ENCODE measurements around the gene NFE2L2. TPM values are rescaled to one million over a fixed set of nuclear protein-coding genes. Genes with fewer than 3 reads are reported as not detected.

Gene NFE2L2
- total and polyA plus RNA-seq, 2 donors (not counting 1 experiment from before 2014, with no cell fraction given), result 142 to 166 TPM

GRCh38 chr2:177253704-177254103, 10.8 kb downstream of the NFE2L2 start:
- H3K4me3 ChIP-seq (replicated peaks in 1 of 4; ENCODE audit: control extremely low read depth in 1 of 4, insufficient read depth in 1 of 4, low read depth in 3 of 4, low read length in 4 of 4), result no peak overlapping the region
- H4K20me1 ChIP-seq (ENCODE audit: control insufficient read depth, extremely low read depth, insufficient read depth, low read length), result peaks cover 12% of the 10 kb centered on the region
- H3K79me2 ChIP-seq (ENCODE audit: control insufficient read depth, insufficient read depth, low read length), result peaks cover 98% of the 10 kb centered on the region
- peaks cover 18% of the 10 kb centered on the region for H3K4me1 ChIP-seq (ENCODE audit: control insufficient read depth, extremely low read depth, insufficient read depth, low read length)
- no peak overlapping the region for H3K27ac ChIP-seq (ENCODE audit: insufficient read depth, low read length)
- no peaks in the 10 kb centered on the region for H3K27me3 ChIP-seq (ENCODE audit: control insufficient read depth, insufficient read depth, low read length)
- no peak for DNase-seq (ENCODE audit: low read depth in 2 of 2)
- H3K9me3 ChIP-seq (ENCODE audit: control insufficient read depth, insufficient read depth, low read depth, low read length), result no peaks in the 10 kb centered on the region
- H3K36me3 ChIP-seq (ENCODE audit: control insufficient read depth, insufficient read depth, low read length), result peaks cover 4% of the 10 kb centered on the region
- no peak overlapping the region for H3K4me2 ChIP-seq (ENCODE audit: extremely low read depth, insufficient read depth, low read length)
- no peak overlapping the region for H2AFZ ChIP-seq (ENCODE audit: low read length)
- no peak overlapping the region for H3K9ac ChIP-seq (ENCODE audit: insufficient read depth, low read length)
- TF ChIP-seq EZH2 (IDR thresholded peaks at IDR 0.05; ENCODE audit: low read length, missing control alignments) (no peak), CTCF (conservative IDR thresholded peaks at IDR 0.05 in 1 of 2, IDR thresholded peaks at IDR 0.05 in 1 of 2; ENCODE audit: low read depth in 1 of 2, low read length in 2 of 2) (no peak)

GRCh38 chr2:177252808-177253531, 11.6 kb downstream of the NFE2L2 start:
- no peak for DNase-seq (ENCODE audit: low read depth in 2 of 2)
- H3K27me3 ChIP-seq (ENCODE audit: control insufficient read depth, insufficient read depth, low read length), result no peaks in the 10 kb centered on the region
- H3K9ac ChIP-seq (ENCODE audit: insufficient read depth, low read length), result no peak overlapping the region
- peaks cover 98% of the 10 kb centered on the region for H3K79me2 ChIP-seq (ENCODE audit: control insufficient read depth, insufficient read depth, low read length)
- H3K4me1 ChIP-seq (ENCODE audit: control insufficient read depth, extremely low read depth, insufficient read depth, low read length), result peaks cover 18% of the 10 kb centered on the region
- H3K36me3 ChIP-seq (ENCODE audit: control insufficient read depth, insufficient read depth, low read length), result peaks cover 4% of the 10 kb centered on the region
- peaks cover 9% of the 10 kb centered on the region for H4K20me1 ChIP-seq (ENCODE audit: control insufficient read depth, extremely low read depth, insufficient read depth, low read length)
- no peak for TF ChIP-seq CTCF (conservative IDR thresholded peaks at IDR 0.05 in 1 of 2, IDR thresholded peaks at IDR 0.05 in 1 of 2; ENCODE audit: low read depth in 1 of 2, low read length in 2 of 2)
- TF ChIP-seq EZH2 (IDR thresholded peaks at IDR 0.05; ENCODE audit: low read length, missing control alignments), result no peak
- H3K4me3 ChIP-seq (replicated peaks in 1 of 4; ENCODE audit: control extremely low read depth in 1 of 4, insufficient read depth in 1 of 4, low read depth in 3 of 4, low read length in 4 of 4), result no peak overlapping the region
- peak overlapping the region; percentile 44 for H3K4me2 ChIP-seq (ENCODE audit: extremely low read depth, insufficient read depth, low read length)
- no peaks in the 10 kb centered on the region for H3K9me3 ChIP-seq (ENCODE audit: control insufficient read depth, insufficient read depth, low read depth, low read length)
- peak overlapping the region; percentile 32 for H3K27ac ChIP-seq (ENCODE audit: insufficient read depth, low read length)
- H2AFZ ChIP-seq (ENCODE audit: low read length), result no peak overlapping the region

GRCh38 chr2:177251165-177251542, 13.4 kb downstream of the NFE2L2 start:
- Histone ChIP-seq H3K79me2 (ENCODE audit: control insufficient read depth, insufficient read depth, low read length) (peaks cover 98% of the 10 kb centered on the region), H3K9ac (ENCODE audit: insufficient read depth, low read length) (no peak overlapping the region), H3K9me3 (ENCODE audit: control insufficient read depth, insufficient read depth, low read depth, low read length) (no peaks in the 10 kb centered on the region), H3K27me3 (ENCODE audit: control insufficient read depth, insufficient read depth, low read length) (no peaks in the 10 kb centered on the region), H3K4me2 (ENCODE audit: extremely low read depth, insufficient read depth, low read length) (no peak overlapping the region), H3K27ac (ENCODE audit: insufficient read depth, low read length) (peak overlapping the region; percentile 62), H3K36me3 (ENCODE audit: control insufficient read depth, insufficient read depth, low read length) (peaks cover 4% of the 10 kb centered on the region), H2AFZ (ENCODE audit: low read length) (no peak overlapping the region), H3K4me3 (replicated peaks in 1 of 4; ENCODE audit: control extremely low read depth in 1 of 4, insufficient read depth in 1 of 4, low read depth in 3 of 4, low read length in 4 of 4) (no peak overlapping the region), H4K20me1 (ENCODE audit: control insufficient read depth, extremely low read depth, insufficient read depth, low read length) (peaks cover 6% of the 10 kb centered on the region), H3K4me1 (ENCODE audit: control insufficient read depth, extremely low read depth, insufficient read depth, low read length) (peaks cover 20% of the 10 kb centered on the region)
- TF ChIP-seq EZH2 (IDR thresholded peaks at IDR 0.05; ENCODE audit: low read length, missing control alignments) (no peak), CTCF (conservative IDR thresholded peaks at IDR 0.05 in 1 of 2, IDR thresholded peaks at IDR 0.05 in 1 of 2; ENCODE audit: low read depth in 1 of 2, low read length in 2 of 2) (no peak)
- no peak for DNase-seq (ENCODE audit: low read depth in 2 of 2)

All from fibroblast of lung (primary cell).